Peyer's patch (tissue), 4 donors: ENCODE data around the gene ANKRD17. TPM values are rescaled to one million over a fixed set of nuclear protein-coding genes. Genes with fewer than 3 reads are reported as not detected.

Experiments
- DNase-seq, 3 donors: peaks; one replicate each; pipeline ENCODE4 v3.0.0-alpha.2; 2017 to 2019
- H3K27ac ChIP-seq, 4 donors: fragments of 200-600 bp; sonication (generic); one replicate each; pipeline ENCODE4 v1.5.1; 2016 to 2019
- H3K27me3 ChIP-seq, 2 donors: fragments of 200-600 bp; sonication (generic); one replicate each; pipeline ENCODE4 v1.5.1; 2019
- H3K36me3 ChIP-seq, 3 donors: fragments of 200-600 bp; sonication (generic); one replicate each; pipeline ENCODE4 v1.5.1; 2016 to 2019
- H3K4me1 ChIP-seq, 4 donors: fragments of 200-600 bp; sonication (generic); one replicate each; pipeline ENCODE4 v1.5.1; 2016 to 2019
- H3K4me3 ChIP-seq, 4 donors: fragments of 200-600 bp; sonication (generic); 1 replicate in 3 of 4; 2 replicates in 1 of 4; pipeline ENCODE4 v1.5.1; 2016 to 2019; ENCODE audit warnings: mild to moderate bottlenecking in 1 of 4
- H3K9me3 ChIP-seq, 4 donors: fragments of 200-600 bp; sonication (generic); one replicate each; pipeline ENCODE4 v1.5.1; 2016 to 2019; ENCODE audit warnings: mild to moderate bottlenecking in 1 of 4
- CTCF ChIP-seq, 6 experiments: fragments of 450-650 bp in 4 of 6; fragments of 200-600 bp in 2 of 6; sonication (generic) in 1 of 6; IDR thresholded peaks; one replicate each; pipeline ENCODE4 v1.5.1; 2017 to 2019; ENCODE audit warnings: antibody characterized with exemption in 6 of 6, mild to moderate bottlenecking in 3 of 6, moderate library complexity in 1 of 6
- POLR2A ChIP-seq, 2 donors: fragments of 450-650 bp; IDR thresholded peaks; one replicate each; pipeline ENCODE4 v1.5.1; 2017; ENCODE audit warnings: antibody characterized with exemption in 2 of 2, mild to moderate bottlenecking in 2 of 2, moderate library complexity in 2 of 2
- total RNA-seq, 4 donors: library from RNA; depleted of rRNA; stranded (reverse); fragments of >200 nt; gene quantifications; one replicate each; pipeline ENCODE4 v1.1.0, GENCODE V29; 2016

ANKRD17 gene
- total RNA-seq, 4 donors from 2014 or later = 61.7 to 92.0 (median 81.0) TPM

GRCh38 chr4:73104695-73105094 is 153.9 kb downstream of the ANKRD17 start:
- Histone ChIP-seq H3K27ac (no peak overlapping the region), H3K36me3 (peaks cover 0 to 40% (median 0%) of the 10 kb centered on the region in 3 donors), H3K4me1 (no peaks in the 10 kb centered on the region), H3K9me3 (no peaks in the 10 kb centered on the region), H3K27me3 (no peaks in the 10 kb centered on the region), H3K4me3 (no peak overlapping the region)
- no peak for TF ChIP-seq POLR2A (IDR thresholded peaks at IDR 0.05)
- no peak for TF ChIP-seq CTCF (IDR thresholded peaks at IDR 0.05)
- no peak for DNase-seq

- Histone ChIP-seq H3K4me1 (no peaks in the 10 kb centered on the region), H3K27ac (peak overlapping the region in 1 of 4 donors; percentile 26), H3K4me3 (peak overlapping the region in 2 of 4 donors; percentile 4 to 18), H3K36me3 (peaks cover 0 to 41% (median 0%) of the 10 kb centered on the region in 3 donors), H3K27me3 (no peaks in the 10 kb centered on the region), H3K9me3 (no peaks in the 10 kb centered on the region)
- no peak for DNase-seq
- TF ChIP-seq CTCF (IDR thresholded peaks at IDR 0.05) (no peak), POLR2A (IDR thresholded peaks at IDR 0.05) (no peak)
Observed at GRCh38 chr4:73103799-73104503, 154.6 kb downstream of the ANKRD17 start.

- H3K4me1 ChIP-seq = no peaks in the 10 kb centered on the region
- TF ChIP-seq CTCF (IDR thresholded peaks at IDR 0.05) (no peak), POLR2A (IDR thresholded peaks at IDR 0.05) (no peak)
- H3K4me3 ChIP-seq = no peak overlapping the region
- peaks cover 0 to 71% (median 0%) of the 10 kb centered on the region in 3 donors for H3K36me3 ChIP-seq
- no peaks in the 10 kb centered on the region for H3K27me3 ChIP-seq
- DNase-seq = peak in 1 of 3 donors; percentile 40
- H3K27ac ChIP-seq = no peak overlapping the region
- H3K9me3 ChIP-seq = no peaks in the 10 kb centered on the region
Observed at GRCh38 chr4:73099143-73099542, 159.5 kb downstream of the ANKRD17 start.

GRCh38 chr4:73098713-73099112 is 159.9 kb downstream of the ANKRD17 start:
- Histone ChIP-seq H3K4me1 (no peaks in the 10 kb centered on the region), H3K9me3 (no peaks in the 10 kb centered on the region), H3K4me3 (no peak overlapping the region), H3K36me3 (peaks cover 0 to 75% (median 0%) of the 10 kb centered on the region in 3 donors), H3K27ac (no peak overlapping the region), H3K27me3 (no peaks in the 10 kb centered on the region)
- TF ChIP-seq CTCF (IDR thresholded peaks at IDR 0.05) = no peak
- no peak for TF ChIP-seq POLR2A (IDR thresholded peaks at IDR 0.05)
- DNase-seq = peak in 1 of 3 donors; percentile 37

GRCh38 chr4:73098016-73098415 is 160.6 kb downstream of the ANKRD17 start:
- Histone ChIP-seq H3K4me1 (no peaks in the 10 kb centered on the region), H3K27ac (no peak overlapping the region), H3K27me3 (no peaks in the 10 kb centered on the region), H3K9me3 (no peaks in the 10 kb centered on the region), H3K4me3 (no peak overlapping the region), H3K36me3 (peaks cover 0 to 80% (median 0%) of the 10 kb centered on the region in 3 donors)
- DNase-seq = no peak
- no peak for TF ChIP-seq POLR2A (IDR thresholded peaks at IDR 0.05)
- no peak for TF ChIP-seq CTCF (IDR thresholded peaks at IDR 0.05)
